Measurements from ENCODE around the gene CDK3. TPM values are rescaled to one million over a fixed set of nuclear protein-coding genes. Genes with fewer than 3 reads are reported as not detected.
"Not testable (repeated sequence)": the region's sequence is repeated elsewhere in the genome, so short reads cannot be mapped to it uniquely, and the experiment has no call there.

The CDK3 gene
- 3.6 and 4.9 TPM in 2 replicates for total RNA-seq
- polyA plus RNA-seq (2012), result 6.2 TPM

DNA sequence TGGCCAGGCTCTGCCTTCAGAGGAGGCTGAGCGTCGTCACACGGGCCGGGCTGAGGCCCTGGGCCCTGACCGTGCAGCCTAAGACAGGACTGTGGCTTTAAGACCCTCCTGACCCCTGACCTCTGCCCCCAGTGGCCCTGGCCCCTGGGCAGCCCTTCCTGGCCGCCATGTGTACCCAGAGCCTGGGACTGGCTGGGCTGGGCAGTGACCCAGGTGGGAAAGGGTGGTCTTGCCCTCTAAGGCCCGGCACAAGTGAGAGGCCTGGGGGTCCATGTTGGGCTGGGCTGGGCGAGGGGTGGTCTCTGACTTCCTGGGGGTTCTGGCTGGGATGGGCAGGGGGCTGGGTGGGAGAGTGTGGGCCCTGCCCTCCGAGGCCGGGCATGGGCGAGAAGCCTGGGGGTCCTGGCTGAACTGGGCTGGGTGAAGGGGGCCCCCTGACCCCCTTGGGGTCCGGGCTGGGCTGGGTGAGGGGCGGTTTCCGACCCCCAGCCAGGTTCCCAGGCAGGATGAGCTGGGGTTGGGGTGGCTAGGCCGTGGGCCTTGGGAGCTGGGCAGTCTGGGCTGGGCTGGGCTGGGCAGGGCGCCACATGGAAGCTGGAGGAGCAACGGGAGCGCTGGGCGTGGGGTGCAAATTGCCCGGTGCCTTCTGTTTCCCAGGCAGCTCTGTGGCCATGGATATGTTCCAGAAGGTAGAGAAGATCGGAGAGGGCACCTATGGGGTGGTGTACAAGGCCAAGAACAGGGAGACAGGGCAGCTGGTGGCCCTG is at the start of gene CDK3:
TSS of gene CDK3 (plus strand) at position 101 of the 767 bp plus-strand sequence. CDS start at position 672, 571 bp downstream.
- no peak for DNase-seq (ENCODE audit: low read depth)

DNA sequence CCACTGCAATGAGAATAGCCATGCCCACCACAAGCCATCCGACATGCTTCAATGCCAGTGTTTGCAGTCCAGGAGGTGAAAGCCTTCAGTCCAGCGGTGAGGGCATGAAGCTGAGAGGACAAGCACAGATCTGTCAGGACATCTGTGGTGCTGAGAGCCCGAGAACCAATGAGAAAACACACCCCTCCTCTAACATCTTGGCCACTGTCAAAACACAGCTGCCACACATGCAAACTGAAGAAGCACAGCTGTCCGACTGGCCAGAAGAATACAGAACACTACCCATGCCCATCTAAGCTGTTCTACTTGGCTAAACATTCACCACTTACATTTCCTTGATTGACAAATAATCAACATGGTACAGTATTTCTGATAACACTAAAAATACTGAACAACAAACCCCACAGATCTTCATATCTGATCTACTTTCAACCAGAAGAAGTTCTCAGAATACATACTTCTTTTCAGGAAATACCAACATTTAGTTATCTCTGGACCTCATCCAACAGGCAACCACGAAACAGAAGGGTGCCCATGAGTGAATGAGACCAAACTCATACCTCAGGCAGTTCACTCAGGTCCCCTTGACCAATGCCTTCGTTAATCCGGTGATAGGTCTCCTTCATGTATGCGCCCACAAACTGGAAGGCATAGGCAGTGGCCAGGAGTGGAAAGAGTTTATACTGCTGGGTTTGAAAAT is 49.6 kb upstream of the CDK3 start:
- DNase-seq (ENCODE audit: low read depth), result peak; percentile 89

DNA sequence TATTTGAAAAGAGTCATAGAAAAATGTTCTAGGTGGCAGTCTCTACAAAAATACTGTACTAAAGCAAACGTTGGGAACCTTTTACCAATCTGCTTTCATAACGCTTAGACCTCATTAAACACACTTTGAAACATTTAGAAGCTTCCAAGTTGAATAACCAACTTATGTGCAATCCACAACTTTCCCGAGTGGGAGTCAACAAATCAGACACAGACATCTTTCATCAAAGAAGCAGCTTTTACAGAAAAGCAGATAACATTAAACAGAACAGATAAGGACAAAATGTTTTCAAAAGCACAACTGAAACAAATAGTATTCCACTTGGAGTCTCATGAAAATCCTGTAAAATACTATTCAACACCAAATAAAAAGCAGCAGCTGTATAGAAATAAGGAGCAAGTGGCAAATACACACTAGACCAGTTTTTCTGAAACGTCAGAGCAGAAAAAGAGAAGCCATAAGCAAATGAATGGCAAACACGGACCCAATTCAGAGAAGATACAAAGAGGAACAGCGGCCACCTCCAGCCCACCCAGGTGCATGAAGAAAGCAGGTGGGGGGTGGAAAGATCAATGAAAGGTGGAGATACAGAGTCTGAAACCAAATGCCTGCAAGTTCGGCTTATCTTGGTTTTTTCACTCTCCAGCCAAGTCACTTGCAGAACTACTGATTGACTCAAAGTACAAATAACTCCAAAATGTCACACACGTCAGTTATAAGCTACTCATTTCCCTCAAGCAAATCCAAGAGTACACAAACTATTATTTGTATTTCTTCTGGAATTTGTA is 41.4 kb upstream of the CDK3 start:
- DNase-seq (ENCODE audit: low read depth), result no peak

DNA sequence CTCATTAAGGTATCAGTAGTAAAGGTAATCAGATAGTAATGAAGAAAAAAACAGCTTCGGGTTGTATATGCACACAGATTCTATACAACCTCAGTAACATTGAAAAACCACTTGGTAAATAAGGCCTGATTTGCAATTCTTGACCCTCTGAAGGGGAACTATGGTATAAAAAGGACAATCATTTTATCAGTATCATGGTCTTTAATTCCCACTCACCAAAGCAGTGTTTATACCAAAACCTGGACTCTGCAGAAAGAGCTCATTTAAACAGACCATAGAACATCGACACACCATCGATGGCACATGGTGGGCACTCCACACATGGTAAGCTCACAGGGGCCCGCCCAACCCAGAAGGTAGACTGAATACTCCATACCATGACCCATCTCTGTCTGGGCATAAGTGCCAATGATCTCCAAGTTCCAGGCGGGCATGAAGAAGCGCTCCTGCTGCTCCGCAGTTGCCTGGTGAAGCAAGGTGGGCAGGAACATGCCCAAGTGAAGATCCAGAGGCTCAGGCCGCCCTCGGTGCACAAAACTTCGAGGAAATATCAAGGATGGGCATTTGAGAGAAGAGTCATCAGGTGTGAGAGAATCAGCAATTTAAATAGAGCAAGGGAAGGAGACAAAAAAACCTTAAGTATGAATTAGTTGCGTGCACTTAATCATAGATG is 40.7 kb upstream of the CDK3 start:
- no peak for DNase-seq (ENCODE audit: low read depth)

DNA sequence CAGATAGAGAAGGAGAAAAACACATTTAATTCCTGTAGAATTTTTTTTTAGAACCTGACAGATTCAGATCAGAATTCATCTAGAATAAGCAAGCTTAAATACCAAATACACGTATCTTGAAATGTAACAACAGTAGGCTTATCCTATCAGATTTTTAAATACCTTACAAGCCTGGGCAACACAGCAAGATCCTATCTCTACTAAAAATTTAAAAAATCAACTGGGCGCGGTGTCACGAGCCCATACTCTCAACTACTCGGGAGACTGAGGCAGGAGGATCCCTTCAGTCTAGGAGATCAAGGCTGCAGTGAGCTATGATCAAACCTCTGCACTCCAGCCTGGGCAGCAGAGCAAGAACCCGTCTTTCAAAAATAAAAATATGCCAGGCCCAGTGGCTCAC is 35.2 kb upstream of the CDK3 start:
- no peak for DNase-seq (ENCODE audit: low read depth)

DNA sequence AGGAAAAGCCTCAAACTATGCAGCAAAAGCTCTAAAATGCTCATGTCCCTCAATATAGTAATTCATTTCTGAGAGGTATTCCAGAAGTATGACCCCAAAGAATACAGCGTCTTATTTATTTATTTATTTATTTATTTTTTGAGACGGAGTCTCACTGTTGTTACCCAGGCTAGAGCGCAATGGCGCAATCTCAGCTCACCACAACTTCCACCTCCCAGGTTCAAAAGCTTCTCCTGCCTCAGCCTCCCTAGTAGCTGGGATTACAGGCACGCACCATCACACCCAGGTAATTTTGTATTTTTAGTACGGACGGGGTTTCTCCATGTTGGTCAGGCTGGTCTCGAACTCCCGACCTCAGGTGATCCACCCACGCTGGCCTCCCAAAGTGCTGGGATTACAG is 31.6 kb upstream of the CDK3 start:
- DNase-seq (ENCODE audit: low read depth), result not testable (repeated sequence)

DNA sequence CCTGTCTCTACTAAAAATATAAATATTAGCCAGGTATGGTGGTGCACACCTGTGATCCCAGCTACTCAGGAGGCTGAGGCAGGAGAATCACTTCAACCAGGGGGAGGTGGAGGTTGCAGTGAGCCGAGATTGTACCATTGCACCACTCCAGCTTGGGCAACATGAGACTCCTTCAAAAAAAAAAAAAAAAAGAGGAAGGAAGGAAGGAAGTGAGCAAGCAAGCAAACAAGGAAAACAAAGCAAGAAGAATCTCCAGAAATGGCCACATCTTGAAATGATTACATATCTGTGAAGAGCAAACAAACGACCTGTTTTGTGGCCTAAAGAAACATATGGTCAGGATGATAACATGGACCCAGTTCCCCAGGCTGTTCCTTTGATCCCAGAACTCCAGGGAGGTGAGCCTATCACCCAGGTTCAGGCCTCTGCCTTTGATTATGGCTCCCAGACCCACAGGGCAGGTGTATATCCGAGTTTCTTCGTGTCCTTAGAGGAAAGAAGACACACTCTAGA is 30.6 kb upstream of the CDK3 start:
- DNase-seq (ENCODE audit: low read depth), result no peak

DNA sequence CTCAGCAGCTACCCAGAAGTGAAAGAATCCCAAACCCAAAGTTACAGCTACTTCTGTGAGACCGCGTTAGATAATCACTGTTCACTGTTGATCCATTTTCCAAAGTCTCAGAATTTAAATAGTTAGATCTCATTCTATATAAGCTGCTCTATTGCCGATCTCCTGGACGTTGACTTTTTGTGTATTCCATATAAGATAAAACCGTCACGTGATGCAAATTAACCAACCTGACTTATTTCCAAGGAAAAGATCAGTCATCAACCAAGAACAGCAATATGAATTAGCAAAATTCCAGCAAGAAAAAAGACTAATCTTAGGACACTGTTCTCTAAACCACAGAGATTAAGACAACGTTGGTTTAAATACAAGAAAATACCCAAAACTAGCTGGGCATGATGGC is 30.0 kb upstream of the CDK3 start:
- DNase-seq (ENCODE audit: low read depth), result no peak

DNA sequence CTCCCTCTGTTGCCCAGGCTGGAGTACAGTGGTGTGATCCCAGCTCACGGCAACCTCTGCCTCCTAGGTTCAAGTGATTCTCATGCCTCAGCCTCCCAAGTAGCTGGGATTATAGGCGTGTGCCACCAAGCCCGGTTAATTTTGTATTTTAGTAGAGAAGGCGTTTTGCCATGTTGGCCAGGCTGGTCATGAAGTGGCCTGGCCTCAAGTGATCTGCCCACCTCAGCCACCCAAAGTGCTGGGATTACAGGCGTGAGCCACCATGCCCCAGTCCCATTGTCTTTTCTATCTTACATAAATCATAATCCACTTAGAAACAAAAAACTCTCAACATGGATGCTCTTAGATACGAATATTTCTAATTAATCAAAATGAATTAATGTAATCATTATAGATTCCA is 25.5 kb upstream of the CDK3 start:
- not testable (repeated sequence) for DNase-seq (ENCODE audit: low read depth)

DNA sequence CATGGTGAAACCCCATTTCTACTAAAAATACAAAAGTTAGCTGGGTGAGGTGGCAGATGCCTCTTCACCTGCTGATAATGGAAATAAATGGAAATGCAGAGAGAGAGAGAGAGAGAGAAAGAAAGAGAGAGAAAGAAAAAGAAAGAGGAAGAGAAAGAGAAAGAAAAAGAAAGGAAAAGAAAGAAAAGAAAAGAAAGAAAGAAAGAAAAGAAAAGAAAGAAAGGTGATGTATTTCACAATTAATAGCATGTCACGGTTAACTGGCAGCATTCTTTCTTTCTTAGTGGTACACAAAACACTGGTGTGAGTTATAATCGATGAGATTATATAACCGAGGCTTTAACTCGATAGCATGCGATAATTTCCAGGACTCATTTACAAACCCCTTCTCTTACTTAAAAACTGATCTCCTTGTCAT is 24.9 kb upstream of the CDK3 start:
- no peak for DNase-seq (ENCODE audit: low read depth)

DNA sequence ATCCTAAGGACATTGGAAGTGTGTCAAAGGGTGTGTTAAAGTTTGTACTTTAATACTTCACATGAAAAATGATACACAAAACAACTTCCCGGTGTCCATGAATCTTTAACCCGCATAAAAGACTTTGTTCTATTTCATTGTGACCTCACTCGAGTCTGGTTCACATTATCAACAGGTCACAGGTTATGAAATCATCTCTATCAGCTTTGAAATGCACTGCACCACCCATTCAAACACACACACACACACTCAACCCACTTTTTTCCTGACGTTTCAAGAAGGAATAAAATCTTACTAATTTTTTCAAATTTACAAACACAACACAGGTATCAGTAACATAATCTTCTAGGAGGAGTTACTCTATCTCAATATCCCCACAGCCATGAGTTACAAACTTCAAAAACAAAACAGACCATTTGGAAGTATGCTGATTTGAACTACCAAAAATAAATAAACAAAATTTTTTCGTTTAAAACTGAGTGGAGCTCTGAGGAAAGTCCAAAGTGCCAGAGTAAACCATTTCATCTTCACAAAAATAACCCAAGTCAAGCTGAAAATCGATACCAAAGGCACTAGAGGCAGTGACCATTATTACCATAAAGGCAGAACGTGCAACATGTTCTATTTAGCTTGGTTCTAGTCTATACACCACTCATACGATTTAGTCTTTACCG is 24.3 kb upstream of the CDK3 start:
- DNase-seq (ENCODE audit: low read depth), result no peak

DNA sequence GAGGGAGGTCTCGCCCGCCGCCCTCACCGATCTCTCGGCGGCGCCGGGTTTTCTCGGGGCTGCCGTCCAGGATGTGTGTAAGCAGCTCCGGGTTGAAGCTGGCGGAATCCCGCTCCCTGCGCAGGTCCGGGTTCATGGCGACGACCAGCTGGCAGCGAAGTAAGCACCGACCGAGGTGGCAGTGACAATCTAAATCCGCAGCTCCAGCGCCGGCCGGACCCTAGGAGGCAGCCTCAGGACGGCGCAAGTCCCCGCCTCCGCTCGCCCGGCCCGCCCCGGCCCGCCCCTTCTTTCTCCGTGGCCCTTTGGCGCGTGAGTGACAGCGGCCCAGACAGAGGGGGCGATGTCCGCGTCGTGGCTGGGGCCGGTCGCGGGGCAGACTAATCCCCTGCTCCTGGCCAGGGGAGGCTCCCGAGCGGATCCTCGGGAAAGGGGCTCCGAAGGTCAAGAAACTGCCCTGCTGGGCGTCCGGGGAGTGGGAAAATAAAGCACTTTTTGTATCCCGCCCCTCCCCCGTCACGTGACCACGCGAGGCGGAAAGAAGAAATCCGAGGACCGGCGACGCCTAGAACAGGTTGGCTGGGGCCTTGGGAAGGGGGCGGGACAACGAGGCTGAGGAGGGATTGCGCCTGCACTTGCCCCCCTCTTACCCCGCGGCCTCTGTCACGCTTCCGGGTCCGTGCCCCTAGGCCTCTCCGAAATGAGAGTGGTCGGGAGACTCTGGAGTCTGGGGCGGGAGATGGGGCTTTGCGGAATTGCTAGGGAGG is 21.5 kb upstream of the CDK3 start, which contains the start of the genes ACOX1 and TEN1:
TSS of gene ACOX1 (minus strand) at position 229 of the 767 bp plus-strand sequence. CDS start at position 136, 93 bp downstream.
TSS of gene TEN1 (plus strand) at position 303 of the 767 bp plus-strand sequence. CDS start 6,953 bp downstream, outside the sequence.
- DNase-seq (ENCODE audit: low read depth), result peak; percentile 99

DNA sequence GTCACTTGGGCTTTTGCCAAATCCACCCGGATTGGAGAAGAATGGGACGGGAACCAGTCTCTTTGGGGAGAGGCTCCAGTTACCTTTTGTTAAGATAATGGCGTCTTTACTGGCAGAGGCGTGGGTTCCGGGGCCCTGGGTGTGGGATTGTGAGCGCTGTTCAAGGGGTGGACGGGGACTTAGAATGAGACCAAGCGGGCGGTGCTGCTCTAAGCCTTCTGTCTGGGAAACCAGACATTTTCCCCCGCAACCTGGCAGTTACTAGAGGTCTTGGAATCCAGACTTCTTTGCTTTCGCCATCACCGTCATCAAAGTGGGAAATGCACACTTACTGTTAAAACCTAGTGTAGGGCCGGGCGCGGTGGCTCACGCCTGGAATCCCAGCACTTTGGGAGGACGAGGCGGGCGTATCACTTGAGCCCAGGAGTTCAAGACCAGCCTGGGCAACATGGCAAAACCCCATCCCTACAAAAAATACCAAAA is 20.9 kb upstream of the CDK3 start:
- no peak for DNase-seq (ENCODE audit: low read depth)

DNA sequence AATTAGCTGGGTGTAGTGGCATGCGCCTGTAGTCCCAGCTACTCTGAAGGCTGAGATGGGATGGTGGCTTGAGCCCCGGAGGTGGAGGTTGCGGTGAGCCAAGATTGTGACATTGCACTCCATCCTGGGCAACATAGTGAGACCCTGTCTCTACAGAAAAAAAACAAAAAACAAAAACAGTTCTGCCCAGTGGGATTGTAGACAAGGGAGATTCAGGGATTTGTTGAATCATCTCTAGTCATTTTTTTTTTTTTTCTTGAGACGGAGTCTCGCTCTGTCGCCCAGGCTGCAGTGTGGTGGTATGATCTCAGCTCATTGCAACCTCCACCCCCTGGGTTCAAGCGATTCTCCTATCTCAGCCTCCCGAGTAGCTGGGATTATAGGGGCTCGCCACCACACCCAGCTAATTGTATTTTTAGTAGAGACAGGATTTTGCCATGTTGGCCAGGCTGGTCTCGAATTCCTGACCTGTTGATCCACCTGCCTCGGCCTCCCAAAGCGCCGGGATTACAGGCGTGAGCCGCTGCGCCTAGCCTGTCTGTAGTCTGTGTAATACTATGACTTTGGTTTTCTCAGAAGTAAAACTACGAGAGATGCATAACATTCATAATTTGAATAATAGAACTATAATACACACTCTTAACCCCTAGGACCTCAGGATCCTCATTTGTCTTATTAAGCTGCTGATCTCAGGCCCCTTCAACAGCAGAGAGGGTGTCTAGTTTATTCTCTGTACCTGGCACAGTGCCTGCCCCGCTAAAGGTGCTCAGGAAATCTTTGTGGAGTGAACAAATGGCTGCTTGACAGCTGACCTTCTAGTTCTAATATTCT is 20.3 kb upstream of the CDK3 start:
- DNase-seq (ENCODE audit: low read depth), result peak; percentile 15

DNA sequence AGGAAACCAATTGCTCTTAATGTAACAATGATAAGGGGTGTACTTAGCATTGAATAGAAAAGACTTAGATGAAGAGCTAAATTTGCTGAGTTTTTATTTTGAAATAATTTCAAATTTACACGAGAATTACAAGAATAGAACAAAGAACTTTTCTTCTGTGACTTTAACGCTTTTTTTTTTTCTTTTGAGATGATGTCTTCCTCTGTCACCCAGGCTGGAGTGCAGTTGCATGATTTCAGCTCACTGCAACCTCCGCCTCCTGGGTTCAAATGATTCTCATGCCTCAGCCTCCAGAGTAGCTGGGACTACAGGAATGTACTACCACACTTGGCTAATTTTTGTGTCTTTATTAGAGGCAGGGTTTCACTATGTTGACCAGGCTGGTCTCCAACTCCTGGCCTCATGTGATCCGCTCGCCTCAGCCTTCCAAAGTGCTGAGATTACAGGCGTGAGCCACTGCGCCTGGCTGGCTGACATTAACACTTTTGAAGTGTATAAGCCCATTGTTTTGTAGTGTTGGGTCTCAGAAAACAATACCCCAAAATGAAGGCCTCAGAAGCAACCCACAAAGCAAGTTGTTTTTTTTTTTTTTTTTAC is 19.5 kb upstream of the CDK3 start:
- DNase-seq (ENCODE audit: low read depth), result no peak

DNA sequence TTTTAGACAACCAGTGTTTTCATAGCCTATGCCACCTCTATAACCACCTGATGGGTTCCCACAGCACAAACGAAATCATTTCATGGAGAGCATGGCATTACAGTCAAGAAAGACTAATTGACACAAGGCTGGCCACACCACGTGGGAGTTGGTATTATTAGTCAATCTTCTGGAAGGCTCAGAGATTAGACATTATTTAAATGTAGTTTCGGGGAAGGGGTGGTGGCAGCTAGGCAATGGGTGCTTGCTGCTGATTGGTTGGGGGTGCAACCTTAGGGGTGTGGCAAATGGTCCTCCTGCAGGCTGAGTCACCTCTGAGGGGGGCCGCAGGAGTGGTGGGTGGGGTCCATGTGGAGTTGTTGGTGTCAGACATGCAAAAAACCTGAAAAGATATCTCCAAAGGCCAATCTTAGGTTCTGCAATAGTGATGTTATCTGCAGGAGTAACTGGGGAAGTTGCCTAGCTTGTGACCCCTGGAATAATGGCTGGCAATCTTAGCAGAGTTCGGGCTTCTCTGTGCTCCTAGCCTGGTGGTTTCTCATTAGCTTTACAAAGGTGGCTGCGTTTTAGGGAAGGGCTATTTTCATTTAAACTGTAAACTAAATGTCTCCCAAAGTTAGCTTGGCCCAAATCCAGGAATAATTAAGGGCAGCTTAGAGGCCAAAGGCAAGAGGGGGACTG is 17.0 kb upstream of the CDK3 start:
- no peak for DNase-seq (ENCODE audit: low read depth)

DNA sequence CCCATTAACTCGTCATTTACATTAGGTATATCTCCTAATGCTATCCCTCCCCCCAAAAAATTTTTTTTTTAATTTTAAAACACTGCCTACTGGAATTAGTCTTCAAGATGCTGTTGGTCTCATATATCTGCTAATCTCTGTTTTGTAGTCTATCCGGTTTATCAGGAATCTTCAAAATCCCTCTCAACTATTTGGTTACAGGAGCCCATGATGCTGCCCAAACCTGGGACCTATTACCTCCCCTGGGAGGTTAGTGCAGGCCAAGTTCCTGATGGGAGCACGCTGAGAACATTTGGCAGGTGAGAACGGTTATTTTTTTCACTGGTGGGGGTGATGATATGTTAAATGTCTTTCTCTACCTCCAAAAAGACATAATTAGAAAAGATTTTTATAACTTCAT is 14.7 kb upstream of the CDK3 start:
- no peak for DNase-seq (ENCODE audit: low read depth)

Measured in myocyte (in vitro differentiated cells).